MM.1S (cell line): Measurements from ENCODE around the gene DCAF11.

Source experiments
- DNase-seq: peaks from one replicate; pipeline ENCODE4 v3.0.0-alpha.2; 2015
- H2AFZ ChIP-seq: fragments of 300-600 bp; sonication (generic); 2 replicates; pipeline ENCODE4 v1.6.0; 2016; ENCODE audit warnings: antibody characterized with exemption, low read length
- H3F3A ChIP-seq: fragments of 300-600 bp; sonication (generic); 2 replicates; pipeline ENCODE4 v1.6.1; 2016; ENCODE audit warnings: mild to moderate bottlenecking, antibody characterized with exemption, low read length, moderate library complexity, mixed read lengths; ENCODE audit not compliant: insufficient read depth
- H3K27ac ChIP-seq: fragments of 300-600 bp; sonication (generic); 2 replicates; pipeline ENCODE4 v1.5.1; 2016; ENCODE audit warnings: mild to moderate bottlenecking, low read length
- H3K27me3 ChIP-seq: fragments of 300-600 bp; sonication (generic); replicated peaks from 2 replicates; pipeline ENCODE4 v1.6.0; 2016; ENCODE audit warnings: low read length; ENCODE audit not compliant: insufficient read depth
- H3K36me3 ChIP-seq: fragments of 300-600 bp; sonication (generic); replicated peaks from 2 replicates; pipeline ENCODE4 v1.6.1; 2016; ENCODE audit warnings: mild to moderate bottlenecking, low read length, mixed read lengths; ENCODE audit not compliant: insufficient read depth
- H3K4me1 ChIP-seq: fragments of 300-600 bp; sonication (generic); 2 replicates; pipeline ENCODE4 v1.6.1; 2016; ENCODE audit warnings: low read length, mixed read lengths
- H3K4me2 ChIP-seq: fragments of 300-600 bp; sonication (generic); 2 replicates; pipeline ENCODE4 v1.6.0; 2016; ENCODE audit warnings: low read depth, low read length
- H3K4me3 ChIP-seq: fragments of 300-600 bp; sonication (generic); 2 replicates; pipeline ENCODE4 v1.5.1; 2016; ENCODE audit warnings: low read length, mixed read lengths
- H3K79me2 ChIP-seq: fragments of 300-600 bp; sonication (generic); 2 replicates; pipeline ENCODE4 v1.6.1; 2016; ENCODE audit warnings: mixed run types, low read length, mixed read lengths
- H3K9ac ChIP-seq: fragments of 300-600 bp; sonication (generic); 2 replicates; pipeline ENCODE4 v1.6.1; 2016; ENCODE audit warnings: low read length, mixed read lengths
- H3K9me2 ChIP-seq: fragments of 300-600 bp; sonication (generic); replicated peaks from 2 replicates; pipeline ENCODE4 v1.6.1; 2016; ENCODE audit warnings: mild to moderate bottlenecking, low read length, mixed read lengths; ENCODE audit not compliant: insufficient read depth
- H3K9me3 ChIP-seq: fragments of 300-600 bp; sonication (generic); replicated peaks from 2 replicates; pipeline ENCODE4 v1.6.1; 2016; ENCODE audit warnings: mild to moderate bottlenecking, low read length, mixed read lengths; ENCODE audit not compliant: insufficient read depth
- H4K20me1 ChIP-seq: fragments of 300-600 bp; sonication (generic); 2 replicates; pipeline ENCODE4 v1.6.1; 2016; ENCODE audit warnings: mild to moderate bottlenecking, low read length, moderate library complexity, mixed read lengths; ENCODE audit not compliant: insufficient read depth
- EZH2 ChIP-seq: fragments of 300-600 bp; sonication (generic); optimal IDR thresholded peaks from 2 replicates; pipeline ENCODE3; 2017; ENCODE audit warnings: low read depth, mild to moderate bottlenecking, antibody characterized with exemption, low read length, mixed read lengths
- EZH2phosphoT487 ChIP-seq: fragments of 300-600 bp; sonication (generic); IDR thresholded peaks from 2 replicates; pipeline ENCODE4 v1.6.1; 2018; ENCODE audit warnings: antibody characterized with exemption, low read length
- TF ChIP-seq, protein P1 (sequence below): fragments of 300-600 bp; sonication (generic); IDR thresholded peaks from 2 replicates; pipeline ENCODE4 v1.5.1; 2016; ENCODE audit warnings: antibody characterized with exemption, low read length, mixed read lengths

The DCAF11 gene

DNA sequence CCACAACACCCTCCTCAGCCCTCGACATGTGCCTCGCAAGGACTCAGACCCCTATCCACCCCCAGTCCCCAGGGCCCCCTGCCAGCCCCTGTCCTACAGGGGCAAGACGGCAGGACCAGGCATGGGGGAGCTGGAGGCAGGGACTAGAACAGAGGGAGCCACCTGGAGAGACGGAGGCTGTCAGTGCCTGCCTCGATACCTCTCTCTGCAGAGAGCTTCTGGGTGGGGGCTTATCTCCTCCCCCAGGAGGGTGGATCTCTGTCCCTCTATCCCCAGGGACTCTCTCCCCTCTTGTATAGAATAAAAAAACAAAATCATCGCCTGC is 45.2 kb upstream of the DCAF11 start:
- Histone ChIP-seq H3K4me3 (no peak overlapping the region), H3K27ac (no peak overlapping the region), H3K4me1 (no peaks in the 10 kb centered on the region), H3K79me2 (no peaks in the 10 kb centered on the region), H3K4me2 (no peak overlapping the region), H3K9ac (no peak overlapping the region), H3K9me3 (no peaks in the 10 kb centered on the region), H3K27me3 (no peaks in the 10 kb centered on the region), H3K9me2 (no peaks in the 10 kb centered on the region), H2AFZ (no peak overlapping the region), H3K36me3 (no peaks in the 10 kb centered on the region), H4K20me1 (no peaks in the 10 kb centered on the region), H3F3A (no peaks in the 10 kb centered on the region)
- no peak for DNase-seq
- TF ChIP-seq, protein P1, sequence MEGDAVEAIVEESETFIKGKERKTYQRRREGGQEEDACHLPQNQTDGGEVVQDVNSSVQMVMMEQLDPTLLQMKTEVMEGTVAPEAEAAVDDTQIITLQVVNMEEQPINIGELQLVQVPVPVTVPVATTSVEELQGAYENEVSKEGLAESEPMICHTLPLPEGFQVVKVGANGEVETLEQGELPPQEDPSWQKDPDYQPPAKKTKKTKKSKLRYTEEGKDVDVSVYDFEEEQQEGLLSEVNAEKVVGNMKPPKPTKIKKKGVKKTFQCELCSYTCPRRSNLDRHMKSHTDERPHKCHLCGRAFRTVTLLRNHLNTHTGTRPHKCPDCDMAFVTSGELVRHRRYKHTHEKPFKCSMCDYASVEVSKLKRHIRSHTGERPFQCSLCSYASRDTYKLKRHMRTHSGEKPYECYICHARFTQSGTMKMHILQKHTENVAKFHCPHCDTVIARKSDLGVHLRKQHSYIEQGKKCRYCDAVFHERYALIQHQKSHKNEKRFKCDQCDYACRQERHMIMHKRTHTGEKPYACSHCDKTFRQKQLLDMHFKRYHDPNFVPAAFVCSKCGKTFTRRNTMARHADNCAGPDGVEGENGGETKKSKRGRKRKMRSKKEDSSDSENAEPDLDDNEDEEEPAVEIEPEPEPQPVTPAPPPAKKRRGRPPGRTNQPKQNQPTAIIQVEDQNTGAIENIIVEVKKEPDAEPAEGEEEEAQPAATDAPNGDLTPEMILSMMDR: no peak
- no peak for TF ChIP-seq EZH2phosphoT487
- no peak for TF ChIP-seq EZH2

DNA sequence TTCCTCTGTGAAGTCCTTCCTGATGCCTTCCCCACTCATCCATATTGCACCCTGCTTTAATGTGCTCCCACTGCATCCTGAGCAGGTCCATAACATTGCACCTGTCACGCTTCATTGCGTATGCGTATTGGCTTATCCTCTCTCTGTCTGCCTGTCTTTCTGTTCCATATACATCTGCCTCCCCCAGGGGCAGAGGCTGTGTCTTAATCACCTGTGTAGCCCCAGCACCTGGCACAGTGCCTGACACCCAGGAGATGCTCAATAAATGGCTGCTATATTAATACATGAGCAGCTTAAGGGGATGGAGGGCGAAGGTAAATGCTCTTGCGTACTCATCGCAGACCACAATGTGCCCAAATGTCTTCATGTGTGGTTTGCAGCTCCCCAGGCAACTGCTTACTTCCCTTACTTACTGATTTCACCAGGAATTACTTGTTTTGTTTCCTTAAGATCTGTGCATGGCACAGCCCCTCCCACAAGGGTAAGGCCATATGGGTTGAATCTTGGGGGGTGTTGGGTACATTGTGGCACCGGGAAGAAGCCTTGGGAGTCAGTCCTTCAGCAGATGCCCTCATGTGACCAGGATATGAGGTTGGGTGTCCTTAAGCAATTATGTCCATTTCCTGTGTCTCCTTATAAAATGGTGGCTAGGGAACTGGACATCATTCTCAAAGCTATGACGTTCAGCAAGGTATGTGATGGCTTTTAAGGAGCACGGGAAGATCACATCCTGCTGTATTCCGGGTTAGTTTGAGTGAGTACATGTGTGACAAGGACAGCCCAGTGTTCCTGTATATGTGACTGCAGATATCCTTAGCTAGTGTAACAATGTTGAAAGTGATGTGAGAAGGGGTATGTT is 44.1 kb upstream of the DCAF11 start:
- Histone ChIP-seq H3K4me3 (no peak overlapping the region), H3K4me2 (no peak overlapping the region), H3K9ac (no peak overlapping the region), H3F3A (no peaks in the 10 kb centered on the region), H3K27me3 (no peaks in the 10 kb centered on the region), H3K27ac (no peak overlapping the region), H3K79me2 (no peaks in the 10 kb centered on the region), H2AFZ (no peak overlapping the region), H3K36me3 (no peaks in the 10 kb centered on the region), H3K9me3 (no peaks in the 10 kb centered on the region), H3K9me2 (no peaks in the 10 kb centered on the region), H3K4me1 (0 out of 2 replicates have a peak, but pooled peaks cover under 1% of the 10 kb centered on the region), H4K20me1 (no peaks in the 10 kb centered on the region)
- TF ChIP-seq, protein P1: no peak
- no peak for DNase-seq

DNA sequence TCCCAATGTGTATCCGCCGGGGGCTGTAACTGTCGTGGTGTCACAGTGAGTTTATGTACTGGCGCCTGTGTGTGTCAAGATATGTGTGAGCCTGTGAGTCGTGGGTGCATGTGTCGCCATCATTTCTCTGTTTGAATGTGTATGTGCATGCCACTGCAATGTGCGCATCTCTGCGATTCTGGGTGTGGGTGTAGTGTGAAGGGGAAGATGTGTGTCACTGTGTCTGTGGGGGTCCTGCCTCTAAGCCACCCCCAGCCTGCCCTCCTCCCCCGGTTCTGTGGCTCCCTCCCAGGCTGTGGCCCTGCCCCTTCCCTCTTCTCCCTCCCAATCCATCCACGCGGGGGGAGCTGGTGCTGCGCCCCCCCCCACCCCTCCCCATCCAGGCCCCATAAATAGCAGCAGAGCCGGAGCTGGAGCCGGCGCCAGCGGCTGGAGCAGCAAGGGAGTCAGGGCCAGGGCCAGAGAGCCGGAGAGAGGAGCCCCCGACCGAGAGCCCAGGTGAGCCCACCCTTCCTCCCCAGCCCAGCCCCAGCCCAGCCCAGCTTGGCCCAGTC is 43.4 kb upstream of the DCAF11 start, which contains the start of gene CPNE6:
TSS of gene CPNE6 (plus strand) at position 419 of the 554 bp plus-strand sequence. CDS start 1,375 bp downstream, outside the sequence.
- no peaks in the 10 kb centered on the region for H3F3A ChIP-seq
- no peaks in the 10 kb centered on the region for H3K79me2 ChIP-seq
- no peak for DNase-seq
- H3K27ac ChIP-seq: no peak within 1 kb of the TSS
- no peaks in the 10 kb centered on the region for H4K20me1 ChIP-seq
- no peaks in the 10 kb centered on the region for H3K9me3 ChIP-seq
- 0 out of 2 replicates have a peak, but pooled peaks cover 4% of the 10 kb centered on the region for H3K4me1 ChIP-seq
- no peaks in the 10 kb centered on the region for H3K9me2 ChIP-seq
- no peak within 1 kb of the TSS for H2AFZ ChIP-seq
- H3K9ac ChIP-seq: no peak within 1 kb of the TSS
- no peak within 1 kb of the TSS for H3K4me3 ChIP-seq
- H3K27me3 ChIP-seq: no peaks in the 10 kb centered on the region
- TF ChIP-seq EZH2phosphoT487: no peak
- TF ChIP-seq EZH2: no peak
- TF ChIP-seq, protein P1: no peak
- H3K36me3 ChIP-seq: no peaks in the 10 kb centered on the region
- no peak within 1 kb of the TSS for H3K4me2 ChIP-seq
